Measurements from ENCODE around the gene ID1. TPM values are rescaled to one million over a fixed set of nuclear protein-coding genes. Genes with fewer than 3 reads are reported as not detected.
A peak's percentile ranks its signal among the peaks of the same experiment; 100 is the strongest.

Gene ID1
- total and polyA plus RNA-seq, 2 of the 13 experiments (the other 11 are each of a cell fraction or from before 2014, with no cell fraction given) = 320 to 419 TPM

DNA sequence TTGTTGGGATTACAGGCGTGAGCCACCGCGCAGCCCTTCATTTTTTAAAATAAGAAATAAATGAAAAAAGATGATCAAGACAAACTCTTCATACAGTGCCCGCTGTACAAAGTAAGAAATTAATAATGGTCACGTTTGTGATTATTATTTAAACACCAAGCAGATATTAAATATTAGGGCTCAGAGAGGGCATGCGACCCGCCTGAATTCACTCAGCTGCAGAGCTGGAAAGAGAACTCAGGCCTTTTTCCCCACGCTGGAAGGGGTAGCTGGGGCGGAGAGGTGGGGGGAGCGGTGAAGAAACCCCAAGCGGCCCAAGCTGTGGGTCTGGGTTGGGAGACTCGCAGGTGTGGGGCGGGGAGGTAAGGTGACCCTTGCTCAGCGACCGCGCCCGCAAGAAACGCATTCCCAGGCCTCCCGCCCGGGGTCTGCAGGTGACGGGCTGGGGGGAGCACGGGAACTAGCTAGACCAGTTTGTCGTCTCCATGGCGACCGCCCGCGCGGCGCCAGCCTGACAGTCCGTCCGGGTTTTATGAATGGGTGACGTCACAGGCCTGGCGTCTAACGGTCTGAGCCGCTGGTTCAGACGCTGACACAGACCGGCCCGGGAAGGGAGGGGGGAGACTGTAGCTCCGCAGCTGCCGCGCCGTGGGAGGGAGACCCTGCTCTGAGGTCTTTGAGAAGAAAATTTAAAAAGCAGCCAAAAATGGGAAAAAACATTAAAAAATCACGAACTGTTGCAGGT, 1.1 kb upstream of the ID1 start (continued):
- 0 out of 2 replicates have a peak, but pooled peaks have one; percentile 11 for TF ChIP-seq SAFB2 (CRISPR knock-in tag; IDR thresholded peaks at IDR 0.05; ENCODE audit: borderline replicate concordance, low read depth)
- TF ChIP-seq HOXA3 (CRISPR knock-in tag; IDR thresholded peaks at IDR 0.05) = peak; percentile 98
- TF ChIP-seq, protein P1, sequence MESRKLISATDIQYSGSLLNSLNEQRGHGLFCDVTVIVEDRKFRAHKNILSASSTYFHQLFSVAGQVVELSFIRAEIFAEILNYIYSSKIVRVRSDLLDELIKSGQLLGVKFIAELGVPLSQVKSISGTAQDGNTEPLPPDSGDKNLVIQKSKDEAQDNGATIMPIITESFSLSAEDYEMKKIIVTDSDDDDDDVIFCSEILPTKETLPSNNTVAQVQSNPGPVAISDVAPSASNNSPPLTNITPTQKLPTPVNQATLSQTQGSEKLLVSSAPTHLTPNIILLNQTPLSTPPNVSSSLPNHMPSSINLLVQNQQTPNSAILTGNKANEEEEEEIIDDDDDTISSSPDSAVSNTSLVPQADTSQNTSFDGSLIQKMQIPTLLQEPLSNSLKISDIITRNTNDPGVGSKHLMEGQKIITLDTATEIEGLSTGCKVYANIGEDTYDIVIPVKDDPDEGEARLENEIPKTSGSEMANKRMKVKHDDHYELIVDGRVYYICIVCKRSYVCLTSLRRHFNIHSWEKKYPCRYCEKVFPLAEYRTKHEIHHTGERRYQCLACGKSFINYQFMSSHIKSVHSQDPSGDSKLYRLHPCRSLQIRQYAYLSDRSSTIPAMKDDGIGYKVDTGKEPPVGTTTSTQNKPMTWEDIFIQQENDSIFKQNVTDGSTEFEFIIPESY (CRISPR knock-in tag; IDR thresholded peaks at IDR 0.05) = peak; percentile 59; the same call in 1 of the 2 replicates
- TF ChIP-seq HNRNPUL1 (IDR thresholded peaks at IDR 0.05; ENCODE audit: low read depth, low read length) = peak; percentile 85; the same call in 1 of the 2 replicates
- no peak; the same call in 1 of the 2 replicates for TF ChIP-seq ZNF274 (CRISPR knock-in tag; IDR thresholded peaks at IDR 0.05)
- peak; percentile 90 for TF ChIP-seq KMT2A (CRISPR knock-in tag; IDR thresholded peaks at IDR 0.05)
- TF ChIP-seq KDM3A (CRISPR knock-in tag; IDR thresholded peaks at IDR 0.05; ENCODE audit: low read depth) = peak; percentile 98
- TF ChIP-seq IRF2 (CRISPR knock-in tag; IDR thresholded peaks at IDR 0.05) = peak; percentile 92
- TF ChIP-seq, protein P2, sequence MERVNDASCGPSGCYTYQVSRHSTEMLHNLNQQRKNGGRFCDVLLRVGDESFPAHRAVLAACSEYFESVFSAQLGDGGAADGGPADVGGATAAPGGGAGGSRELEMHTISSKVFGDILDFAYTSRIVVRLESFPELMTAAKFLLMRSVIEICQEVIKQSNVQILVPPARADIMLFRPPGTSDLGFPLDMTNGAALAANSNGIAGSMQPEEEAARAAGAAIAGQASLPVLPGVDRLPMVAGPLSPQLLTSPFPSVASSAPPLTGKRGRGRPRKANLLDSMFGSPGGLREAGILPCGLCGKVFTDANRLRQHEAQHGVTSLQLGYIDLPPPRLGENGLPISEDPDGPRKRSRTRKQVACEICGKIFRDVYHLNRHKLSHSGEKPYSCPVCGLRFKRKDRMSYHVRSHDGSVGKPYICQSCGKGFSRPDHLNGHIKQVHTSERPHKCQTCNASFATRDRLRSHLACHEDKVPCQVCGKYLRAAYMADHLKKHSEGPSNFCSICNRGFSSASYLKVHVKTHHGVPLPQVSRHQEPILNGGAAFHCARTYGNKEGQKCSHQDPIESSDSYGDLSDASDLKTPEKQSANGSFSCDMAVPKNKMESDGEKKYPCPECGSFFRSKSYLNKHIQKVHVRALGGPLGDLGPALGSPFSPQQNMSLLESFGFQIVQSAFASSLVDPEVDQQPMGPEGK (CRISPR knock-in tag; IDR thresholded peaks at IDR 0.05) = peak; percentile 100
- TF ChIP-seq, protein P3, sequence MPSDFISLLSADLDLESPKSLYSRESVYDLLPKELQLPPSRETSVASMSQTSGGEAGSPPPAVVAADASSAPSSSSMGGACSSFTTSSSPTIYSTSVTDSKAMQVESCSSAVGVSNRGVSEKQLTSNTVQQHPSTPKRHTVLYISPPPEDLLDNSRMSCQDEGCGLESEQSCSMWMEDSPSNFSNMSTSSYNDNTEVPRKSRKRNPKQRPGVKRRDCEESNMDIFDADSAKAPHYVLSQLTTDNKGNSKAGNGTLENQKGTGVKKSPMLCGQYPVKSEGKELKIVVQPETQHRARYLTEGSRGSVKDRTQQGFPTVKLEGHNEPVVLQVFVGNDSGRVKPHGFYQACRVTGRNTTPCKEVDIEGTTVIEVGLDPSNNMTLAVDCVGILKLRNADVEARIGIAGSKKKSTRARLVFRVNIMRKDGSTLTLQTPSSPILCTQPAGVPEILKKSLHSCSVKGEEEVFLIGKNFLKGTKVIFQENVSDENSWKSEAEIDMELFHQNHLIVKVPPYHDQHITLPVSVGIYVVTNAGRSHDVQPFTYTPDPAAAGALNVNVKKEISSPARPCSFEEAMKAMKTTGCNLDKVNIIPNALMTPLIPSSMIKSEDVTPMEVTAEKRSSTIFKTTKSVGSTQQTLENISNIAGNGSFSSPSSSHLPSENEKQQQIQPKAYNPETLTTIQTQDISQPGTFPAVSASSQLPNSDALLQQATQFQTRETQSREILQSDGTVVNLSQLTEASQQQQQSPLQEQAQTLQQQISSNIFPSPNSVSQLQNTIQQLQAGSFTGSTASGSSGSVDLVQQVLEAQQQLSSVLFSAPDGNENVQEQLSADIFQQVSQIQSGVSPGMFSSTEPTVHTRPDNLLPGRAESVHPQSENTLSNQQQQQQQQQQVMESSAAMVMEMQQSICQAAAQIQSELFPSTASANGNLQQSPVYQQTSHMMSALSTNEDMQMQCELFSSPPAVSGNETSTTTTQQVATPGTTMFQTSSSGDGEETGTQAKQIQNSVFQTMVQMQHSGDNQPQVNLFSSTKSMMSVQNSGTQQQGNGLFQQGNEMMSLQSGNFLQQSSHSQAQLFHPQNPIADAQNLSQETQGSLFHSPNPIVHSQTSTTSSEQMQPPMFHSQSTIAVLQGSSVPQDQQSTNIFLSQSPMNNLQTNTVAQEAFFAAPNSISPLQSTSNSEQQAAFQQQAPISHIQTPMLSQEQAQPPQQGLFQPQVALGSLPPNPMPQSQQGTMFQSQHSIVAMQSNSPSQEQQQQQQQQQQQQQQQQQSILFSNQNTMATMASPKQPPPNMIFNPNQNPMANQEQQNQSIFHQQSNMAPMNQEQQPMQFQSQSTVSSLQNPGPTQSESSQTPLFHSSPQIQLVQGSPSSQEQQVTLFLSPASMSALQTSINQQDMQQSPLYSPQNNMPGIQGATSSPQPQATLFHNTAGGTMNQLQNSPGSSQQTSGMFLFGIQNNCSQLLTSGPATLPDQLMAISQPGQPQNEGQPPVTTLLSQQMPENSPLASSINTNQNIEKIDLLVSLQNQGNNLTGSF (CRISPR knock-in tag; IDR thresholded peaks at IDR 0.05) = 0 out of 2 replicates have a peak, but pooled peaks have one; percentile 44
- TF ChIP-seq STAT5B (CRISPR knock-in tag; IDR thresholded peaks at IDR 0.05) = no peak
- TF ChIP-seq ZNF883 (CRISPR knock-in tag; IDR thresholded peaks at IDR 0.05; ENCODE audit: not compliant biosample characterization) = no peak
- TF ChIP-seq, protein P4, sequence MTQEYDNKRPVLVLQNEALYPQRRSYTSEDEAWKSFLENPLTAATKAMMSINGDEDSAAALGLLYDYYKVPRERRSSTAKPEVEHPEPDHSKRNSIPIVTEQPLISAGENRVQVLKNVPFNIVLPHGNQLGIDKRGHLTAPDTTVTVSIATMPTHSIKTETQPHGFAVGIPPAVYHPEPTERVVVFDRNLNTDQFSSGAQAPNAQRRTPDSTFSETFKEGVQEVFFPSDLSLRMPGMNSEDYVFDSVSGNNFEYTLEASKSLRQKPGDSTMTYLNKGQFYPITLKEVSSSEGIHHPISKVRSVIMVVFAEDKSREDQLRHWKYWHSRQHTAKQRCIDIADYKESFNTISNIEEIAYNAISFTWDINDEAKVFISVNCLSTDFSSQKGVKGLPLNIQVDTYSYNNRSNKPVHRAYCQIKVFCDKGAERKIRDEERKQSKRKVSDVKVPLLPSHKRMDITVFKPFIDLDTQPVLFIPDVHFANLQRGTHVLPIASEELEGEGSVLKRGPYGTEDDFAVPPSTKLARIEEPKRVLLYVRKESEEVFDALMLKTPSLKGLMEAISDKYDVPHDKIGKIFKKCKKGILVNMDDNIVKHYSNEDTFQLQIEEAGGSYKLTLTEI (CRISPR knock-in tag; conservative IDR thresholded peaks at IDR 0.05) = no peak
- TF ChIP-seq, protein P5, sequence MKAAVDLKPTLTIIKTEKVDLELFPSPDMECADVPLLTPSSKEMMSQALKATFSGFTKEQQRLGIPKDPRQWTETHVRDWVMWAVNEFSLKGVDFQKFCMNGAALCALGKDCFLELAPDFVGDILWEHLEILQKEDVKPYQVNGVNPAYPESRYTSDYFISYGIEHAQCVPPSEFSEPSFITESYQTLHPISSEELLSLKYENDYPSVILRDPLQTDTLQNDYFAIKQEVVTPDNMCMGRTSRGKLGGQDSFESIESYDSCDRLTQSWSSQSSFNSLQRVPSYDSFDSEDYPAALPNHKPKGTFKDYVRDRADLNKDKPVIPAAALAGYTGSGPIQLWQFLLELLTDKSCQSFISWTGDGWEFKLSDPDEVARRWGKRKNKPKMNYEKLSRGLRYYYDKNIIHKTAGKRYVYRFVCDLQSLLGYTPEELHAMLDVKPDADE (CRISPR knock-in tag; IDR thresholded peaks at IDR 0.05) = peak; percentile 47; the same call in 1 of the 2 replicates
- TF ChIP-seq HDAC2 (CRISPR knock-in tag; IDR thresholded peaks at IDR 0.05) = peak; percentile 96

All from HepG2 (cell line).